Measurements from ENCODE around the gene PLXNA2. TPM values are rescaled to one million over a fixed set of nuclear protein-coding genes. Genes with fewer than 3 reads are reported as not detected.

PLXNA2 gene
- total and polyA plus RNA-seq, 2 of the 8 experiments (the other 6 are each of a cell fraction or from before 2014, with no cell fraction given) = 0.33 to 1.5 TPM

- 52% methylated on average over 8 of the region's 8 CpGs; no CpG with 5 or more reads in 1 of the 2 experiments for WGBS, 2 experiments (ENCODE audit: extremely low coverage in 1 of 2, insufficient coverage in 1 of 2, insufficient read length in 1 of 2, insufficient replicate concordance in 2 of 2, low coverage in 1 of 2, low lambda C conversion rate in 2 of 2, missing lambda C conversion rate in 1 of 2)
- H3K14ac ChIP-seq (ENCODE audit: insufficient read length) = no peak overlapping the region
- H3K23me2 ChIP-seq (ENCODE audit: low read depth, low read length) = no peaks in the 10 kb centered on the region
- no peak overlapping the region for H3K9ac ChIP-seq (replicated peaks in 1 of 4; ENCODE audit: extremely low read depth in 1 of 4, low read depth in 3 of 4, low read length in 3 of 4)
- 0 out of 2 replicates have a peak overlapping the region, but pooled peaks have one; percentile 63 for H2BK20ac ChIP-seq (ENCODE audit: low read length)
- H3K23ac ChIP-seq (ENCODE audit: insufficient read length) = no peak overlapping the region
- H4K20me1 ChIP-seq (replicated peaks in 1 of 2; ENCODE audit: control insufficient read depth in 1 of 2, insufficient read depth in 2 of 2, low read length in 2 of 2) = no peaks in the 10 kb centered on the region
- no peak overlapping the region for H3K56ac ChIP-seq (replicated peaks; ENCODE audit: insufficient read length, low read depth, low read length)
- no peak overlapping the region for H2AFZ ChIP-seq (ENCODE audit: low read length)
- H3K4ac ChIP-seq (replicated peaks; ENCODE audit: insufficient read length, low read depth, low read length) = no peak overlapping the region
- no peak overlapping the region for H2BK15ac ChIP-seq (ENCODE audit: low read length)
- peak overlapping the region; percentile 28; the same call in 1 of the 2 replicates for H3K18ac ChIP-seq (ENCODE audit: extremely low read depth, low read length)
- peak overlapping the region in 1 of 2 experiments; percentile 23; a peak in 1 of 4 replicates for H3K4me2 ChIP-seq (ENCODE audit: insufficient read depth in 1 of 2, low read depth in 2 of 2, low read length in 2 of 2)
- H3K79me2 ChIP-seq (ENCODE audit: control insufficient read depth in 1 of 2, insufficient read depth in 2 of 2, low read length in 2 of 2) = no peaks in the 10 kb centered on the region
- no peak overlapping the region for H2BK12ac ChIP-seq (ENCODE audit: low read depth, low read length)
- no peak overlapping the region for H4K91ac ChIP-seq (replicated peaks; ENCODE audit: insufficient read length, low read length)
- no peaks in the 10 kb centered on the region for H3K36me3 ChIP-seq (ENCODE audit: control insufficient read depth in 2 of 4, insufficient read depth in 4 of 4, low read length in 3 of 4)
- 0 out of 7 replicates have a peak, but pooled peaks cover 0 to 4% (median 0%) of the 10 kb centered on the region in 4 experiments for H3K27me3 ChIP-seq (replicated peaks in 1 of 4; ENCODE audit: control insufficient read depth in 3 of 4, extremely low read depth in 1 of 4, insufficient read depth in 3 of 4, low read length in 3 of 4)
- no peak for DNase-seq (ENCODE audit: low read depth in 1 of 2, low spot score in 2 of 2)
- ChIA-PET CTCF (ENCODE audit: partially characterized antibody) (interaction anchor here (0.6 to 6.4 kb wide), 18 partner anchors 8 to 362 kb away, joined by 3 to 29 read pairs (median 4); no protein-coding TSS in a partner anchor), POLR2A (ENCODE audit: partially characterized antibody) (interaction anchor here (0.8 to 1.2 kb wide), 3 partner anchors 19 to 75 kb away, joined by 3 read pairs; no protein-coding TSS in a partner anchor)
- FAIRE-seq = no peak
- H3K4me1 ChIP-seq (replicated peaks in 1 of 4; ENCODE audit: control insufficient read depth in 3 of 4, insufficient read depth in 4 of 4, low read length in 3 of 4) = peaks cover 4 to 22% (median 16%) of the 10 kb centered on the region in 4 experiments
- H2BK5ac ChIP-seq (ENCODE audit: low read depth, low read length) = no peak overlapping the region
- H3K79me1 ChIP-seq (ENCODE audit: low read depth, low read length) = no peaks in the 10 kb centered on the region; the same call in 1 of the 2 replicates
- H4K5ac ChIP-seq (ENCODE audit: insufficient read length, low read depth, low read length) = no peak overlapping the region
- H2BK120ac ChIP-seq (replicated peaks; ENCODE audit: low read depth, low read length) = no peak overlapping the region
- H2AK5ac ChIP-seq (ENCODE audit: low read depth, low read length) = no peak overlapping the region; the same call in 1 of the 2 replicates
- no peak overlapping the region for H3K4me3 ChIP-seq (ENCODE audit: extremely low read depth in 1 of 4, insufficient read depth in 2 of 4, low read depth in 3 of 4, low read length in 4 of 4)
- H4K8ac ChIP-seq (ENCODE audit: extremely low read depth, insufficient read depth, low read length) = no peak overlapping the region
- no peaks in the 10 kb centered on the region for H3K9me3 ChIP-seq (ENCODE audit: insufficient read depth in 2 of 2, low read depth in 1 of 2, low read length in 1 of 2)
- no peak overlapping the region for H3K27ac ChIP-seq (ENCODE audit: low read depth, low read length)
- 0 out of 4 replicates have a peak, but pooled peaks of 1 of the 2 experiments have one; percentile 59 for TF ChIP-seq HDAC2 (IDR thresholded peaks at IDR 0.05; ENCODE audit: borderline replicate concordance in 1 of 2, low read depth in 2 of 2, low read length in 2 of 2)
- TF ChIP-seq KDM1A (IDR thresholded peaks at IDR 0.05; ENCODE audit: borderline replicate concordance, low read length) = no peak
- 0 out of 4 replicates have a peak, but pooled peaks of 1 of the 2 experiments have one; percentile 7 for TF ChIP-seq RAD21 (IDR thresholded peaks at IDR 0.05 in 1 of 2, conservative IDR thresholded peaks at IDR 0.05 in 1 of 2; ENCODE audit: low read depth in 2 of 2, low read length in 2 of 2)
- TF ChIP-seq TEAD4 (IDR thresholded peaks at IDR 0.05; ENCODE audit: low read depth, low read length) = 0 out of 2 replicates have a peak, but pooled peaks have one; percentile 41
- no peak for TF ChIP-seq TBP (IDR thresholded peaks at IDR 0.05; ENCODE audit: low read depth, low read length)
These were observed 85.3 kb downstream of the PLXNA2 start for GRCh38 chr1:208158640-208159554.
